22Rv1 (cell line): ENCODE measurements around the gene CCDC102A.

Source experiments
- CTCF ChIP-seq: fragments of 450-650 bp; IDR thresholded peaks from 2 replicates; pipeline ENCODE4 v1.5.1; 2017; ENCODE audit warnings: mild to moderate bottlenecking
- ZFX ChIP-seq: fragments of 450-650 bp; IDR thresholded peaks from 2 replicates; pipeline ENCODE4 v1.6.1; 2017; ENCODE audit warnings: antibody characterized with exemption, borderline replicate concordance

- TF ChIP-seq CTCF (no peak), ZFX (no peak)
These were observed 36.8 kb upstream of the CCDC102A start for GRCh38 chr16:57572978-57573728.
